Prostate gland (tissue), 2 donors: Measurements from ENCODE around the gene KLHDC4.
"Not testable (repeated sequence)": the region's sequence is repeated elsewhere in the genome, so short reads cannot be mapped to it uniquely, and the experiment has no call there.

Source experiments
- POLR2A ChIP-seq: fragments of 450-650 bp; IDR thresholded peaks from one replicate; pipeline ENCODE4 v1.6.1; 2016; ENCODE audit warnings: antibody characterized with exemption, mild to moderate bottlenecking
- TF ChIP-seq, protein P1 (sequence below), 4 experiments: fragments of 200-600 bp in 2 of 4; fragments of 450-650 bp in 2 of 4; sonication (generic) in 2 of 4; IDR thresholded peaks; 1 replicate in 3 of 4; 2 replicates in 1 of 4; pipeline ENCODE4 v1.5.1; 2016 to 2019; ENCODE audit warnings: antibody characterized with exemption in 4 of 4, mild to moderate bottlenecking in 2 of 4, moderate library complexity in 2 of 4

DNA sequence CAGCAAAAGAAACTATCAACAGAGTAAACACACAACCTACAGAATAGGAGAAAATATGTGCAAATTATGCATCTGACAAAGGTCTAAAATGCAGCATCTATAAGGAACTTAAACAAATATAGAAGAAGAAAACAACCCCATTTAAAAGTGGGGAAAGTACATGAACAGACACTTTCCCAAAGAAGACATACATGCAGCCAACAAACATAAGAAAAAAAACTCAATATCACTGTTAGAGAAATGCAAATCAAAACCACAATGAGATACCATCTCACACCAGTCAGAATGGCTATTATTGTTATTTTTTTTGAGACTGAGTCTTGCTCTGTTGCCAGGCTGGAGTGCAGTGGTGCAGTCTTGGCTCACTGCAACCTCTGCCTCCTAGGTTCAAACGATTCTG is 45.7 kb upstream of the KLHDC4 start:
- TF ChIP-seq, protein P1, sequence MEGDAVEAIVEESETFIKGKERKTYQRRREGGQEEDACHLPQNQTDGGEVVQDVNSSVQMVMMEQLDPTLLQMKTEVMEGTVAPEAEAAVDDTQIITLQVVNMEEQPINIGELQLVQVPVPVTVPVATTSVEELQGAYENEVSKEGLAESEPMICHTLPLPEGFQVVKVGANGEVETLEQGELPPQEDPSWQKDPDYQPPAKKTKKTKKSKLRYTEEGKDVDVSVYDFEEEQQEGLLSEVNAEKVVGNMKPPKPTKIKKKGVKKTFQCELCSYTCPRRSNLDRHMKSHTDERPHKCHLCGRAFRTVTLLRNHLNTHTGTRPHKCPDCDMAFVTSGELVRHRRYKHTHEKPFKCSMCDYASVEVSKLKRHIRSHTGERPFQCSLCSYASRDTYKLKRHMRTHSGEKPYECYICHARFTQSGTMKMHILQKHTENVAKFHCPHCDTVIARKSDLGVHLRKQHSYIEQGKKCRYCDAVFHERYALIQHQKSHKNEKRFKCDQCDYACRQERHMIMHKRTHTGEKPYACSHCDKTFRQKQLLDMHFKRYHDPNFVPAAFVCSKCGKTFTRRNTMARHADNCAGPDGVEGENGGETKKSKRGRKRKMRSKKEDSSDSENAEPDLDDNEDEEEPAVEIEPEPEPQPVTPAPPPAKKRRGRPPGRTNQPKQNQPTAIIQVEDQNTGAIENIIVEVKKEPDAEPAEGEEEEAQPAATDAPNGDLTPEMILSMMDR (IDR thresholded peaks at IDR 0.05), result not testable (repeated sequence)
- not testable (repeated sequence) for TF ChIP-seq POLR2A
